SU-DHL-6 (cell line): ENCODE results near the gene CCT5.

ENCODE experiments used
- H2AFZ ChIP-seq: fragments of 200-600 bp; sonication (generic); 2 replicates; pipeline ENCODE4 v1.6.1; 2014; ENCODE audit warnings: low read depth, mild to moderate bottlenecking, moderate library complexity, mixed read lengths, antibody characterized with exemption, low read length; ENCODE audit not compliant: severe bottlenecking
- H3F3A ChIP-seq: fragments of 200-600 bp; shearing (Covaris generic); 2 replicates; pipeline ENCODE4 v1.6.0; 2016; ENCODE audit warnings: antibody characterized with exemption, mild to moderate bottlenecking; ENCODE audit not compliant: insufficient read depth
- H3K27ac ChIP-seq: fragments of 200-600 bp; sonication (generic); 2 replicates; pipeline ENCODE4 v1.5.1; 2016; ENCODE audit warnings: low read depth, mild to moderate bottlenecking, low read length, moderate library complexity, mixed read lengths
- H3K27me3 ChIP-seq: fragments of 200-600 bp; sonication (generic), shearing (Covaris generic); 2 replicates; pipeline ENCODE4 v1.6.0; 2014; ENCODE audit warnings: mild to moderate bottlenecking, low read length
- H3K36me3 ChIP-seq: fragments of 200-600 bp; sonication (generic); 2 replicates; pipeline ENCODE4 v1.6.1; 2014; ENCODE audit warnings: mild to moderate bottlenecking, low read length, mixed read lengths
- H3K4me2 ChIP-seq: fragments of 300-600, 200-600 bp; shearing (Covaris generic), sonication (generic); 2 replicates; pipeline ENCODE4 v1.6.0; 2014; ENCODE audit warnings: low read length, low read depth, mild to moderate bottlenecking; ENCODE audit not compliant: poor library complexity, severe bottlenecking
- H3K4me3 ChIP-seq: fragments of 200-600 bp; sonication (generic); 2 replicates; pipeline ENCODE4 v1.5.1; 2014; ENCODE audit warnings: antibody characterized with exemption, low read length, mild to moderate bottlenecking, mixed read lengths; ENCODE audit not compliant: insufficient read depth, poor library complexity, severe bottlenecking
- H3K79me2 ChIP-seq: fragments of 200-600 bp; sonication (generic); 2 replicates; pipeline ENCODE4 v1.6.1; 2014; ENCODE audit warnings: mild to moderate bottlenecking, low read length, moderate library complexity; ENCODE audit not compliant: insufficient read depth
- H3K9ac ChIP-seq: fragments of 200-600 bp; sonication (generic); 2 replicates; pipeline ENCODE4 v1.7.0; 2014; ENCODE audit warnings: mild to moderate bottlenecking, low read length
- H3K9me2 ChIP-seq: fragments of 200-600 bp; sonication (generic); replicated peaks from 2 replicates; pipeline ENCODE4 v1.6.1; 2014; ENCODE audit warnings: low read length; ENCODE audit not compliant: insufficient read depth
- H3K9me3 ChIP-seq: fragments of 200-600 bp; sonication (generic); 2 replicates; pipeline ENCODE4 v1.6.1; 2014; ENCODE audit warnings: low read length, mixed read lengths; ENCODE audit not compliant: insufficient read depth
- H4K20me1 ChIP-seq: fragments of 200-600 bp; sonication (generic); 2 replicates; pipeline ENCODE4 v1.6.1; 2014; ENCODE audit warnings: low read depth, mild to moderate bottlenecking, antibody characterized with exemption, low read length, moderate library complexity, mixed read lengths
- EZH2phosphoT487 ChIP-seq: fragments of 200-600 bp; sonication (generic), shearing (Covaris generic); conservative IDR thresholded peaks from 2 replicates; pipeline ENCODE4 v1.6.1; 2018; ENCODE audit warnings: mild to moderate bottlenecking, antibody characterized with exemption, low read length, moderate library complexity, mixed read lengths
- TF ChIP-seq, protein P1 (sequence below): fragments of 200-600 bp; sonication (generic); IDR thresholded peaks from one replicate; pipeline ENCODE4 v1.5.1; 2017; ENCODE audit warnings: antibody characterized with exemption, mild to moderate bottlenecking, low read length, moderate library complexity; ENCODE audit not compliant: insufficient read depth, poor library complexity, severe bottlenecking

Gene CCT5

GRCh38 chr5:10233505-10233904, 16.6 kb upstream of the CCT5 start:
- Histone ChIP-seq H2AFZ (no peak overlapping the region), H4K20me1 (no peaks in the 10 kb centered on the region), H3F3A (no peaks in the 10 kb centered on the region), H3K27ac (no peak overlapping the region), H3K9me3 (no peaks in the 10 kb centered on the region), H3K4me3 (no peak overlapping the region), H3K9me2 (no peaks in the 10 kb centered on the region), H3K27me3 (no peaks in the 10 kb centered on the region), H3K36me3 (0 out of 2 replicates have a peak, but pooled peaks cover 2% of the 10 kb centered on the region), H3K79me2 (no peaks in the 10 kb centered on the region), H3K4me2 (no peak overlapping the region), H3K9ac (no peak overlapping the region)
- TF ChIP-seq EZH2phosphoT487 = no peak
- TF ChIP-seq, protein P1, sequence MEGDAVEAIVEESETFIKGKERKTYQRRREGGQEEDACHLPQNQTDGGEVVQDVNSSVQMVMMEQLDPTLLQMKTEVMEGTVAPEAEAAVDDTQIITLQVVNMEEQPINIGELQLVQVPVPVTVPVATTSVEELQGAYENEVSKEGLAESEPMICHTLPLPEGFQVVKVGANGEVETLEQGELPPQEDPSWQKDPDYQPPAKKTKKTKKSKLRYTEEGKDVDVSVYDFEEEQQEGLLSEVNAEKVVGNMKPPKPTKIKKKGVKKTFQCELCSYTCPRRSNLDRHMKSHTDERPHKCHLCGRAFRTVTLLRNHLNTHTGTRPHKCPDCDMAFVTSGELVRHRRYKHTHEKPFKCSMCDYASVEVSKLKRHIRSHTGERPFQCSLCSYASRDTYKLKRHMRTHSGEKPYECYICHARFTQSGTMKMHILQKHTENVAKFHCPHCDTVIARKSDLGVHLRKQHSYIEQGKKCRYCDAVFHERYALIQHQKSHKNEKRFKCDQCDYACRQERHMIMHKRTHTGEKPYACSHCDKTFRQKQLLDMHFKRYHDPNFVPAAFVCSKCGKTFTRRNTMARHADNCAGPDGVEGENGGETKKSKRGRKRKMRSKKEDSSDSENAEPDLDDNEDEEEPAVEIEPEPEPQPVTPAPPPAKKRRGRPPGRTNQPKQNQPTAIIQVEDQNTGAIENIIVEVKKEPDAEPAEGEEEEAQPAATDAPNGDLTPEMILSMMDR = no peak

DNA sequence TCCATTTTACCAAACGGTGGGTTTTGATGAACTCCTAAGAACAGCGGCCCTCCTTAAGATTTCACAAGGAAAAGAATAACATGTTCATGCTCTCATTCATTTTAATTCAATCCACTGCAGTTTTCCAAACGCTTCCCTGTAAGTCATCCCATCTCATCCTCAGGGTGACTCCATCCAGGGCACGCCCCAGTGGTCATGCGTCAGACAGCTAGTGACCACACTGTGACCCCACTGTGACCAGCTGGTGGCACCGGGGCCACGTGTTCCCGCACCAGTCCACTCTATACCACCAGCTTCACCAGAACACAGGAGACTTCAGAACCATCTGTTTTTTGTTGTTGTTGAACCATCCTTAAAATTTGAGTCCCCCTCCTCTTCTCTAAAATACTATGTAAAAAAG, 14.7 kb upstream of the CCT5 start:
- H3K9ac ChIP-seq = no peak overlapping the region
- H3K9me2 ChIP-seq = no peaks in the 10 kb centered on the region
- no peak overlapping the region for H3K4me3 ChIP-seq
- H3K4me2 ChIP-seq = no peak overlapping the region
- no peaks in the 10 kb centered on the region for H3K27me3 ChIP-seq
- H3K9me3 ChIP-seq = no peaks in the 10 kb centered on the region
- H3K36me3 ChIP-seq = 0 out of 2 replicates have a peak, but pooled peaks cover 2% of the 10 kb centered on the region
- H4K20me1 ChIP-seq = no peaks in the 10 kb centered on the region
- no peaks in the 10 kb centered on the region for H3F3A ChIP-seq
- no peak for TF ChIP-seq EZH2phosphoT487
- TF ChIP-seq, protein P1 = no peak
- no peak overlapping the region for H3K27ac ChIP-seq
- no peak overlapping the region for H2AFZ ChIP-seq
- no peaks in the 10 kb centered on the region for H3K79me2 ChIP-seq

DNA sequence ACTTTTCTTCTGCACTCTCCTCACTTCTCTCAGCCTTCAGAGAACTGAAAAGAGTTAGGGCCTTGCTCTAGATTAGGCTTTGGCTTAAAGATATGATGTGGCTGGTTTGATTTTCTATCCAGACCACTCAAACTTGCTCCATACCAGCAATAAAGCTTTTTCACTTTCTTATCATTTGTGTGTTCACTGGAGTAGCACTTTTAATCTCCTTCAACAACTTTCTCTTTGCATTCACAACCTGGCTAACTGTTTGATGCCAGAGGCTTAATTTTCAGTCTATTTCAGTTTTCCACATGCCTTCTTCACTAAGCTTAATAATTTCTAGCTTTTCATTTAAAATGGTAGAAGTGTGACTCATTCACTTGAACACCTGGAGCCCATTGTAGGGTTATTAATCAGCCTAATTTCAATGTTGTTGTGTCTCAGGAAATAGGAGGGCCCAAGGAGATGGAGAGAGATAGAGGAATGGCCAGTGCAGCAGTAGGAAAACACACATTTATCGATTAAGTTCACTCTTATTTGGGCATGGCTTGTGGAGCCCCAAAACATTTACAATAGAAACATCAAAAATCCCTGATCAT, 6.3 kb upstream of the CCT5 start:
- Histone ChIP-seq H3K27ac (no peak overlapping the region), H3F3A (no peaks in the 10 kb centered on the region), H3K79me2 (peaks cover 12% of the 10 kb centered on the region; the same call in 1 of the 2 replicates), H3K9me2 (no peaks in the 10 kb centered on the region), H2AFZ (no peak overlapping the region), H3K9me3 (no peaks in the 10 kb centered on the region), H3K4me3 (no peak overlapping the region), H4K20me1 (no peaks in the 10 kb centered on the region), H3K4me2 (no peak overlapping the region), H3K27me3 (no peaks in the 10 kb centered on the region), H3K36me3 (no peaks in the 10 kb centered on the region), H3K9ac (no peak overlapping the region)
- TF ChIP-seq, protein P1 = no peak
- no peak for TF ChIP-seq EZH2phosphoT487
